IMR-90 (cell line): ENCODE data around the gene ME2. TPM values are rescaled to one million over a fixed set of nuclear protein-coding genes. Genes with fewer than 3 reads are reported as not detected.

Source experiments
- ATAC-seq: fragments of 200-7000 bp; cut with Tn5 transposase; 2 replicates; pipeline ENCODE4 v1.9.1; 2020; ENCODE audit warnings: low read depth, mild to moderate bottlenecking, moderate library complexity
- BruUV-seq: library from RNA; stranded (reverse); fragments of 400-500 nt; replicated peaks from 2 replicates; lab custom pipeline; 2021; lab: Mats Ljungman, UMichigan
- CTCF ChIA-PET: fragments of 300-600 bp; formaldehyde crosslinking; extraction: SDS; loops from one replicate; lab custom pipeline; 2021; ENCODE audit warnings: antibody characterized with exemption; lab: Yijun Ruan, JAX
- POLR2A ChIA-PET: fragments of 300-600 bp; sonication (Branson Sonifier 250); formaldehyde crosslinking; loops from one replicate; lab custom pipeline; 2022; ENCODE audit warnings: antibody characterized with exemption; ENCODE audit not compliant: unreplicated experiment; lab: Charles Lee
- DNase-seq: peaks from one replicate; pipeline ENCODE4 v3.0.0; 2013
- H2AFZ ChIP-seq: replicated peaks from 2 replicates; pipeline ENCODE3; 2013; ENCODE audit warnings: low read length, mild to moderate bottlenecking; ENCODE audit not compliant: poor library complexity
- H2AK5ac ChIP-seq: 2 replicates; pipeline ENCODE4 v1.6.1; 2013; ENCODE audit warnings: low read depth, low read length, inconsistent platforms
- H2AK9ac ChIP-seq: replicated peaks from 2 replicates; pipeline ENCODE3; 2013; ENCODE audit warnings: mild to moderate bottlenecking, low read depth, low read length, moderate library complexity; ENCODE audit not compliant: poor library complexity
- H2BK120ac ChIP-seq: 2 replicates; pipeline ENCODE4 v1.6.1; 2013; ENCODE audit warnings: low read depth, low read length, inconsistent platforms
- H2BK15ac ChIP-seq: 3 replicates; pipeline ENCODE4 v1.6.1; 2013; ENCODE audit warnings: low read depth, low read length, inconsistent platforms
- H2BK20ac ChIP-seq: 2 replicates; pipeline ENCODE4 v1.6.1; 2013; ENCODE audit warnings: low read depth, mild to moderate bottlenecking, inconsistent platforms, low read length, moderate library complexity
- H2BK5ac ChIP-seq: 2 replicates; pipeline ENCODE4 v1.6.1; 2013; ENCODE audit warnings: mild to moderate bottlenecking, low read depth, low read length, inconsistent platforms; ENCODE audit not compliant: poor library complexity, severe bottlenecking
- H3K14ac ChIP-seq: replicated peaks from 2 replicates; pipeline ENCODE4 v1.6.1; 2013; ENCODE audit warnings: low read depth, low read length, inconsistent platforms
- H3K18ac ChIP-seq: 2 replicates; pipeline ENCODE4 v1.6.1; 2013; ENCODE audit warnings: low read depth, low read length, control low read depth
- H3K23ac ChIP-seq: 2 replicates; pipeline ENCODE4 v1.6.1; 2013; ENCODE audit warnings: low read depth, low read length, inconsistent platforms
- H3K27ac ChIP-seq: 2 replicates; pipeline ENCODE4 v1.5.1; 2013; ENCODE audit warnings: mild to moderate bottlenecking, control low read depth, low read length; ENCODE audit not compliant: insufficient read depth
- H3K27me3 ChIP-seq: 2 replicates; pipeline ENCODE4 v1.6.1; 2013; ENCODE audit warnings: low read length; ENCODE audit not compliant: control insufficient read depth, insufficient read depth
- H3K36me3 ChIP-seq: 2 replicates; pipeline ENCODE4 v1.6.1; 2013; ENCODE audit warnings: low read length, mixed read lengths; ENCODE audit not compliant: control insufficient read depth, insufficient read depth
- H3K4ac ChIP-seq: 2 replicates; pipeline ENCODE4 v1.6.1; 2013; ENCODE audit warnings: low read depth, low read length, inconsistent platforms
- H3K4me1 ChIP-seq: 2 replicates; pipeline ENCODE4 v1.6.1; 2013; ENCODE audit warnings: low read length, mixed read lengths; ENCODE audit not compliant: control insufficient read depth, insufficient read depth
- H3K4me2 ChIP-seq: 2 replicates; pipeline ENCODE4 v1.6.1; 2013; ENCODE audit warnings: low read depth, mild to moderate bottlenecking, control low read depth, low read length, moderate library complexity
- H3K4me3 ChIP-seq: 2 replicates; pipeline ENCODE4 v1.5.1; 2013; ENCODE audit warnings: low read depth, mild to moderate bottlenecking, control low read depth, low read length, moderate library complexity; ENCODE audit not compliant: insufficient read depth
- H3K56ac ChIP-seq: 2 replicates; pipeline ENCODE4 v1.6.1; 2013; ENCODE audit warnings: low read length, inconsistent platforms; ENCODE audit not compliant: insufficient read depth; ENCODE audit errors: extremely low read depth
- H3K79me1 ChIP-seq, 2 experiments: 2 replicates each; pipeline ENCODE4 v1.6.1; 2013; ENCODE audit warnings: low read length in 2 of 2, inconsistent platforms in 1 of 2, low read depth in 1 of 2
- H3K9ac ChIP-seq: 2 replicates; pipeline ENCODE4 v1.6.1; 2013; ENCODE audit warnings: low read depth, low read length, control low read depth
- H3K9me1 ChIP-seq: 2 replicates; pipeline ENCODE4 v1.6.1; 2013; ENCODE audit warnings: low read length, inconsistent platforms; ENCODE audit not compliant: insufficient read depth
- H3K9me3 ChIP-seq: 2 replicates; pipeline ENCODE4 v1.6.1; 2013; ENCODE audit warnings: low read length; ENCODE audit not compliant: control insufficient read depth, insufficient read depth
- H4K20me1 ChIP-seq: 2 replicates; pipeline ENCODE4 v1.6.1; 2013; ENCODE audit warnings: low read length, inconsistent platforms; ENCODE audit not compliant: insufficient read depth
- H4K5ac ChIP-seq: 2 replicates; pipeline ENCODE4 v1.6.1; 2013; ENCODE audit warnings: mild to moderate bottlenecking, low read depth, low read length, control low read depth
- H4K8ac ChIP-seq, 2 experiments: 2 replicates each; pipeline ENCODE4 v1.6.1; 2013; ENCODE audit warnings: low read depth in 2 of 2, low read length in 2 of 2, control low read depth in 1 of 2, inconsistent platforms in 1 of 2
- H4K91ac ChIP-seq: 2 replicates; pipeline ENCODE4 v1.6.1; 2013; ENCODE audit warnings: low read depth, low read length, inconsistent platforms; ENCODE audit not compliant: insufficient read depth
- BHLHE40 ChIP-seq: fragments of 150-350 bp; IDR thresholded peaks from 2 replicates; pipeline ENCODE4 v1.6.1; 2016; ENCODE audit warnings: mild to moderate bottlenecking, low read depth, low read length
- CEBPB ChIP-seq: IDR thresholded peaks from 2 replicates; pipeline ENCODE4 v1.6.1; 2012; ENCODE audit warnings: low read depth, low read length, improper control_type of control experiment
- CHD1 ChIP-seq: IDR thresholded peaks from 2 replicates; pipeline ENCODE4 v1.6.1; 2012; ENCODE audit warnings: low read depth, low read length, improper control_type of control experiment
- CTCF ChIP-seq: conservative IDR thresholded peaks from 2 replicates; pipeline ENCODE4 v1.5.1; 2012; ENCODE audit warnings: mild to moderate bottlenecking, low read depth, low read length, improper control_type of control experiment
- FOS ChIP-seq: fragments of 150-350 bp; IDR thresholded peaks from 2 replicates; pipeline ENCODE4 v1.6.1; 2016; ENCODE audit warnings: low read depth, low read length
- MAFK ChIP-seq: IDR thresholded peaks from 2 replicates; pipeline ENCODE4 v1.6.1; 2012; ENCODE audit warnings: low read depth, low read length, improper control_type of control experiment
- MAZ ChIP-seq: IDR thresholded peaks from 2 replicates; pipeline ENCODE4 v1.6.1; 2012; ENCODE audit warnings: low read depth, mild to moderate bottlenecking, low read length, improper control_type of control experiment, moderate library complexity, borderline replicate concordance
- MXI1 ChIP-seq: IDR thresholded peaks from 2 replicates; pipeline ENCODE4 v1.6.1; 2012; ENCODE audit warnings: low read depth, mild to moderate bottlenecking, low read length, moderate library complexity, borderline replicate concordance
- POLR2A ChIP-seq: IDR thresholded peaks from 2 replicates; pipeline ENCODE4 v1.6.1; 2012; ENCODE audit warnings: mild to moderate bottlenecking, low read depth, low read length
- RAD21 ChIP-seq: IDR thresholded peaks from 2 replicates; pipeline ENCODE4 v1.6.1; 2012; ENCODE audit warnings: low read length, improper control_type of control experiment
- RCOR1 ChIP-seq: IDR thresholded peaks from 2 replicates; pipeline ENCODE4 v1.6.1; 2012; ENCODE audit warnings: mild to moderate bottlenecking, low read length, improper control_type of control experiment; ENCODE audit not compliant: insufficient replicate concordance
- RFX5 ChIP-seq: IDR thresholded peaks from 2 replicates; pipeline ENCODE4 v1.8.0; 2012; ENCODE audit warnings: low read depth, mild to moderate bottlenecking, low read length, moderate library complexity
- SMC3 ChIP-seq: fragments of 150-350 bp; IDR thresholded peaks from 2 replicates; pipeline ENCODE4 v1.6.1; 2016; ENCODE audit warnings: low read depth, mild to moderate bottlenecking, antibody characterized with exemption, low read length, moderate library complexity
- WGBS, 2 experiments: methylation state at CpG; one replicate each; pipeline versions ENCODE4 v1.1.5 to v1.1.7; 2013; ENCODE audit warnings: missing lambda C conversion rate in 2 of 2; ENCODE audit not compliant: insufficient read length in 1 of 2; ENCODE audit errors: extremely low coverage in 2 of 2; 5-methylcytosine and 5-hydroxymethylcytosine counted together
- dilution Hi-C: fragments of 300-500 bp; cut with HindIII; formaldehyde crosslinking; loops from one replicate; pipeline ENCODE4 v1.14.3; 2018; ENCODE audit warnings: low sequenced_read_pairs; ENCODE audit not compliant: unreplicated experiment
- in situ Hi-C: fragments of 300-500 bp; cut with MboI; formaldehyde crosslinking; loops from 3 replicates; pipeline ENCODE4 v1.14.3; 2019; ENCODE audit warnings: low sequenced_read_pairs, inconsistent platforms, mixed read lengths
- intact Hi-C: fragments of 100-400 bp; cut with micrococcal nuclease; formaldehyde crosslinking; loops from 2 replicates; pipeline ENCODE4 v1.10.0; 2022
- polyA plus RNA-seq, 3 experiments: library from polyadenylated mRNA; depleted of rRNA; stranded (reverse); fragments of >200 nt; gene quantifications; 2 replicates each; pipeline ENCODE4 v1.2.3, GENCODE V29; 2012; ENCODE audit warnings: low replicate concordance in 1 of 3
- total RNA-seq: library from RNA; depleted of rRNA; stranded (reverse); fragments of >200 nt; gene quantifications from 2 replicates; pipeline ENCODE4 v1.2.3, GENCODE V29; 2012
- TF ChIP-seq, protein P1 (sequence below): fragments of 150-350 bp; IDR thresholded peaks from 2 replicates; pipeline ENCODE4 v1.6.1; 2016; ENCODE audit warnings: low read depth, mild to moderate bottlenecking, low read length, moderate library complexity, borderline replicate concordance
- TF ChIP-seq, protein P2 (sequence below): fragments of 150-350 bp; IDR thresholded peaks from 2 replicates; pipeline ENCODE4 v1.6.1; 2017; ENCODE audit warnings: mild to moderate bottlenecking, antibody characterized with exemption, low read length, low read depth

Gene ME2
- total and polyA plus RNA-seq, 2 of the 4 experiments (the other 2 are of a cell fraction), result 29.7 to 32.6 TPM

GRCh38 chr18:50950626-50951025 is 71.7 kb downstream of the ME2 start:
- Histone ChIP-seq H3K23ac (no peak overlapping the region), H3K4ac (no peak overlapping the region), H2BK120ac (no peak overlapping the region), H3K27ac (no peak overlapping the region), H3K14ac (no peak overlapping the region), H3K4me2 (no peak overlapping the region), H3K9me1 (no peaks in the 10 kb centered on the region), H2AK9ac (no peak overlapping the region), H2BK5ac (no peak overlapping the region), H3K36me3 (no peaks in the 10 kb centered on the region), H3K56ac (no peak overlapping the region), H3K4me1 (no peaks in the 10 kb centered on the region), H2AK5ac (no peak overlapping the region), H2AFZ (no peak overlapping the region), H3K4me3 (no peak overlapping the region), H4K20me1 (no peaks in the 10 kb centered on the region), H2BK15ac (no peak overlapping the region), H3K18ac (no peak overlapping the region), H4K91ac (no peak overlapping the region), H4K5ac (no peak overlapping the region), H2BK20ac (no peak overlapping the region), H4K8ac (no peak overlapping the region), H3K9ac (no peak overlapping the region), H3K79me1 (no peaks in the 10 kb centered on the region), H3K27me3 (no peaks in the 10 kb centered on the region), H3K9me3 (no peaks in the 10 kb centered on the region)
- DNase-seq, result no peak
- ATAC-seq, result no peak
- TF ChIP-seq MXI1 (no peak), CHD1 (no peak), FOS (no peak), CTCF (no peak), RAD21 (no peak), CEBPB (no peak), SMC3 (no peak), RCOR1 (no peak), MAFK (no peak), POLR2A (no peak), BHLHE40 (no peak), RFX5 (no peak), MAZ (no peak)
- TF ChIP-seq, protein P1, sequence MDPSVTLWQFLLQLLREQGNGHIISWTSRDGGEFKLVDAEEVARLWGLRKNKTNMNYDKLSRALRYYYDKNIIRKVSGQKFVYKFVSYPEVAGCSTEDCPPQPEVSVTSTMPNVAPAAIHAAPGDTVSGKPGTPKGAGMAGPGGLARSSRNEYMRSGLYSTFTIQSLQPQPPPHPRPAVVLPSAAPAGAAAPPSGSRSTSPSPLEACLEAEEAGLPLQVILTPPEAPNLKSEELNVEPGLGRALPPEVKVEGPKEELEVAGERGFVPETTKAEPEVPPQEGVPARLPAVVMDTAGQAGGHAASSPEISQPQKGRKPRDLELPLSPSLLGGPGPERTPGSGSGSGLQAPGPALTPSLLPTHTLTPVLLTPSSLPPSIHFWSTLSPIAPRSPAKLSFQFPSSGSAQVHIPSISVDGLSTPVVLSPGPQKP, result no peak
- TF ChIP-seq, protein P2, sequence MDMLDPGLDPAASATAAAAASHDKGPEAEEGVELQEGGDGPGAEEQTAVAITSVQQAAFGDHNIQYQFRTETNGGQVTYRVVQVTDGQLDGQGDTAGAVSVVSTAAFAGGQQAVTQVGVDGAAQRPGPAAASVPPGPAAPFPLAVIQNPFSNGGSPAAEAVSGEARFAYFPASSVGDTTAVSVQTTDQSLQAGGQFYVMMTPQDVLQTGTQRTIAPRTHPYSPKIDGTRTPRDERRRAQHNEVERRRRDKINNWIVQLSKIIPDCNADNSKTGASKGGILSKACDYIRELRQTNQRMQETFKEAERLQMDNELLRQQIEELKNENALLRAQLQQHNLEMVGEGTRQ, result no peak
- WGBS, 2 experiments, result 92% methylated on average over 2 of the region's 4 CpGs; no CpG with 5 or more reads in 1 of the 2 experiments
- in situ Hi-C loops, result no loop called here
- CTCF ChIA-PET, result no interaction called here
- dilution Hi-C loops, result no loop called here
- POLR2A ChIA-PET, result no interaction called here
- no TSS peak for BruUV-seq
- intact Hi-C loops, result no loop called here
